Middle frontal gyrus (tissue), 1 donor: ENCODE measurements around the gene PLA2G4A.

Experiments used
- DNase-seq: peaks from one replicate; pipeline ENCODE4 v3.0.0-alpha.2; 2015; ENCODE audit warnings: low spot score; ENCODE audit errors: extremely low spot score

Gene PLA2G4A

DNA sequence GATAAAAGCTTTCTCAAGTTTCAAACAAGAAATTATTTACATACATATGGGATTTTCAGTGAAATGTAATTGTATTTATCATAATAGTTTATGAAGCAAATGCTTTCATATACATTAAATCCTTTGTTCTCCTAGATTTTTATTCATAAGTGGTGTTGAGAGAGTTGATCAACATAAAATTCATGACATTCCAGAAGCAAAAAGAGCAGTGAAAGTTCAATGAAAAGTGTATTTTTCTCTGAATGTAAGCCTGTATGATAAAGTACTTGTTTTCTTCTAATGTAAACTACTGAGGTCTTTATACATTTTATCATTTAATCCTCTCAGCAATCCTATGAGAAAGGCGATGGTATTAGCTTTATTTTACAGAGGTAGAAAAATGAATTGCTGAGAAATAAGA lies 146.5 kb downstream of the PLA2G4A start:
- DNase-seq: no peak

DNA sequence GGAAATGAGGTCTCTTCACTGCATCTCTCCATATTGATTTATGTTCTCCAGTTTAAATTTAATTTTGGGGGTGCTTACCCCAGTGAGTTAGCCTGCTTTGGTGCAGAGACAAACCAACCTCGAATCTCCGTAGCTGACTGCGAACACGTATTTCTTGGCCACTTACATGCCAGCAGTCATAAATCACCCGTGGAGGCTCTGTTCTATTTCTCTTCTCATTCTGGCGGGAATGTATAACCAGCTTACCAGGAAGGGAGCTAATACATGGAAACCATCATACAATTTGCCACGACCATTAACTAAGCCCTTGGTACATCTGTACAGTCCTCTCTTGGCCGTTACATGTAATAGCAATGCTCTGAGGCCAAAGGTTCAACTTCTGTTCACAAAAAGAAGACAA lies 148.0 kb downstream of the PLA2G4A start:
- no peak for DNase-seq

DNA sequence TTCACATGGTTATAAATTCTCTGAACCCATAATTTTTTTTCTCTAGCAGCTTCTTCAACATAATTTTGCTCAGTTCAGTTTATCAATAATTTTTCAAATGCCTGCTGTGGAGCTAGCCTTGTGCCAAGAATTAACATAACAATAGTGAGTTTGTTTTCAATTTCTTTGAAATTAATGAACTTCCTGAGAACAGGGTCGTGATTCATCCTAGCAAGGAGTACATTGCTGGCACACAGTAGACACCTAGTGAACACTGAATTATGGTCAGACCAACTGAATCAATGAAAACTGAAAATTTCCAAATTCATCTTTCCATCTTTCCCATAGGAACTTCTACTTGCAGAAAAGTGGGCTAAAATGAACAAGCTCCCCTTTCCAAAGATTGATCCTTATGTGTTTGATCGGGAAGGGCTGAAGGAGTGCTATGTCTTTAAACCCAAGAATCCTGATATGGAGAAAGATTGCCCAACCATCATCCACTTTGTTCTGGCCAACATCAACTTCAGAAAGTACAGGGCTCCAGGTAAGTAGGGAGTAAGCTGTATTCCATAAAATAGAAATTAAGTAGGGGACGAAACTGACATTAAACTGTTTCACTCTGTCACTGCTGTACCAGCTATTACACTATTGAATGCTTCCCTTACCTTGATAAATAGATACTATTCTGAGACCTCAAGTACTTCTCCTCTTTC lies 148.7 kb downstream of the PLA2G4A start:
- DNase-seq: no peak

DNA sequence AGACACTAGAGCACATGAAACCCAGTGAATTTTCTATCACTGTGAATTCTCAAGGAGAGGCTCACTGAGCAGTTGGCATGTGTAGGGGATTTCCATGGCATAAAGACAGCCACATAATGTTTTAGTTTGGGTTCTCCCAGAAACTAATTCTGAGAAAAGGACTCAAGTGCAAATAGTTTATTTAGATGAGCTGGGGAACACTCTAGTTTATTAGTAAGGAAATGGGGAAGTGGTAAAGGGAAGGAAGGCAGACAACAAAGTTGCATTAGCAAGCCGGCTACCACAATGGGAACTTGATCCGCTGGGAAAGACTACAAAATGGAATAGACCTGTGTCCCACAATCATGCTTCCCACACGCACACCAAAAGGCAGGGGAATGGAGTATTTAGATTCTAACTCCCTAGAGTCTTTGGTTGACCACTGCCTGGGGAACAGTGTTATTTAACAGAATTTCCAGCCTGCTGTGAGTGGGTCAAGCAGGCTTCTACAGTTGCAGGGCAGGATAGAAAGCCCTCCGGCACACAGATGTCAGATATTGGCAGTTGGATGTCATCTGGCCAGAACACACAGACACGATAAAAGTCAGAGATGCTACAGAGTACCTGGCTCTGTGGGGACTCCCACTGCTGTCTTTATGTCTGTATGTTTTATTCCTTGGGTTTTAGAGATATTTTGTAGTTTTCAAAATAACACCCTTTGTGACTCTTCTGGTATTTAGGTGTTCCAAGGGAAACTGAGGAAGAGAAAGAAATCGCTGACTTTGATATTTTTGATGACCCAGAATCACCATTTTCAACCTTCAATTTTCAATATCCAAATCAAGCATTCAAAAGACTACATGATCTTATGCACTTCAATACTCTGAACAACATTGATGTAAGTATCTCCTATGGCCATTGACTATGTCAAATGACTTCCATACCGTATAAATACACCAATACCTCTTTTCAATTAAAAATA lies 150.1 kb downstream of the PLA2G4A start:
- no peak for DNase-seq

DNA sequence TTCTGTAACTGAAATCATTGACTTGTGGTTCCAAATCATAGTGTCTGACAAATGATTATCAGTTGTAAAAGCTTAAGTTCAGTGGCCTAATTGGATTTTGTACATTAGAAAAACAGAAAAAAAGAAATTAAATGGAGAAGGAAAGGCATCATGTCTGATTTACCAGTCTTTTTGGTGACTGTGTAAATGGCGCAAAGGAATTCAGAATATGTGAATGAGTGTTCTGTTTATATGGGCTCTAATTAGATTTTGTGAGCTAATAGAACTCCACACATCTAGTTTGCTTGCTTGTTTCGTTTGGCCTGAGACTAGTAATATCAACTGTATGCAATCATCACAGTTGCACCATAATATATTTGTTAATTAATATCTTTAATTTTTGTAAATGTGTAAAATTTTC lies 151.7 kb downstream of the PLA2G4A start:
- DNase-seq: no peak

DNA sequence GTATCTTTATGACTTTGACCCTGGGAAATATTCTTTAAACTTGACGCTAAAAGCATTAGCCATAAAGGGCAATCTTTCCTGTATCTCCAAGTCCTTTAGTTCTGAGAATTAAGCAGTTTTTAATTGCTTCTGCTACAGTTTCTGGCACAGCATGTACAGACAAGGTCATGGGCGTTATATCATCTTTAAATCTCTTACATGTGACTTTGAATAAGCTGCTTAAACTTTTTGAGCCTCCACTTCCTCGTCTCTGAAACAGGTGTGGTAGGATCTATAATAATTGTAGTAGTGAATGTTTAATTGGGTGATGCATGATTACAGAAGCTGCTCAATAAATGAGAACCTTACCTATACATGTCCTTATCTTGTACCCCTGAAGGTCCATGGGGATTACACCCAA lies 153.4 kb downstream of the PLA2G4A start:
- DNase-seq: no peak

DNA sequence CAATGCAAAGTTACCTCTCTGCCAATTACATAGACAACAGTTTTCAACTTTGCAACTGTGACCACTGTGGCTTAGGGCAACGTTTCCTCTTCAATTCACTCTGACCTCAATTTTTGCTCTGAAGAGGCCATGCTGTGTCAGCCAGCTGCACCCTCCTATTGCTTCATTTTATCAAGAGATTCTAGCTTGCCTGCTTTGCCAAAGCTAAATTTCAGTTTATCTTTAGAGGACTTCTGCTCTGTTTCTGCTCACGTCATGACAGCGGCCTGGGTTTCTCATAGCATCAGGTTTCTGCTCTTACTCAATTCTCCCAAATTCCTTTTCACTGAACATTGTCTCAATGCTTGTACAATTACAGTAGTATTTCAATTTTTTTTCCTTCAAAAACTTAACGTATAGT lies 154.6 kb downstream of the PLA2G4A start:
- no peak for DNase-seq

DNA sequence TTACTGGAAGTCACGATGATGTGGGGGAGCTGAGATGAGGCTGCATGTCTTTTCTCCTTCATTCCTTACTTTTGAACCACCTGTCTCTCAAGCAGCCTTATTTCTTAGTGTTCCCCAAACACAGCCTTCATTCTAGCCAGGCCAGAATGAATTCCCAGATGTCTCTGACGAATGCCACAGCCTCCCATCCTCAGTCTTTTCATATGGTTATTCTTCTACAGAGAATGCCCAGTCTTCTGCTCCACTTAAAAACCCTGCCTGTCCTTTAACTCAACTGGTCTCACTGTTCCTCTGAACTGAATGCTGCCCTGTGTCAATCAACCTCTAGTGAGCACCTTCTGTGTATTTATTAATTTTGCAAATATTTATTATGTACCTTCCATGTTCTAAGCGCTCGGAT lies 156.2 kb downstream of the PLA2G4A start:
- no peak for DNase-seq

DNA sequence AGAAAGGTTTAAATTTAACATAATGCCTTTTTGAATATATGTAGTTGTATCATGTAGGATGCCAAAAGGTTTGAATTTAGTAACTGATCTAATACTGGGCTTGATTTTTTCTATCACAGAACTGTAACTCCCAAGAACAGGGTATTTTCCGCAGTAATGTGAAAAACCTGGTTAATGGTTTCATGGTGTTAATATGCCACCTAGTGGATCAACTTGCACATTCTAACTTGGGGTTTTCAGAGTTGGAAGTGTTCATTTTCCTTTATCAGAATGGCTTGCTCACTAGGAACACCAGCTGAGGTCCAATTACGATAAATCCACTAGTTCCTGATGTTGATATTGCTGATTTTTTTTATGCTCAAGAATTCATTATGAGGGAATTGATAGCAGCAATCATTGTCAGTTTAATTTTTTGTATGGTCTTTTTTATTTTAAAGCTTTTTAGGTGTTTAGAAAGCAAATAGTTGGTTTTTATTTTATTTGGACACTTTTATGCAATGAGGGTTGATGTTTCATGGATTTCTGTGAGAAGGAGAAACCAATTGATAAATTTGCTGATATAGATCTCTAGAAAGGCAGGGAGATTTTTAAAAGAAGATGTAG lies 157.2 kb downstream of the PLA2G4A start:
- DNase-seq: peak; percentile 79

DNA sequence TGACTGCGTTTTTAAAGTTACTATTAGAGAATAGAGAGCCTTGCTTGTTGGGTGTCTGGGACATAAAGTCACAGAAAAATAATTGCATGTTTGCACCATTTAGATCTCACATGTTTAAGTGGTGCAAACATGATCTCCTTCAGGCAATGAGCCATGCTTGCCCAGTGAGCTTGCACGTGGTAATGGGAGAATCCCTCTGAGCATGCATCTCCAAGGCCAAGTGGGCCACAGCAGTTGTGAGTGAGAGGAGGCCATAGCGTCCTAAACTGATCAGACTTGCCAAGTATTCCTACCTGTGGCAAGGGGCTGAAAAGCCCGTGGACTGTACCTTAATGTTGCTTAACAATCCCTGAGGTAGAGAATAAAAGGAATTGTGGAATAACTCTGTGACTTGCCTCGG lies 158.3 kb downstream of the PLA2G4A start:
- no peak for DNase-seq

DNA sequence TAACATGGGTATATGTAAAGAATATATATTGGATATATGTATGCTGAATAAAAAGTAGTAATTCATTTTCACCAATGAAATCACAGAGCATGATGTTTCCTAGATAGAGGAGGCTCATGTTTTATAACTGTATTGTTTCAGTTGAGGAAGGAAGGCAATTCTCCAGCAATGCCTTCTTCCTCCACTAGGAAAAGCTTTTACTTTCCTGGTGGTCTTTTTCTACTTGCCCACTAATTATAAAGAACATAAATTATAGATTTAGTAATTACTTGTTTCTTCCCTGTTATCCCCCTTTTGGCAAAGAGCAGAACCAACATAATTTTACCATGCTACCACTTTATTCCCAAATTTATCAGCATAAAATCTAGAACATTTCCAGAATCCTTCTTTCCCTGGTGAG lies 159.0 kb downstream of the PLA2G4A start:
- DNase-seq: no peak

DNA sequence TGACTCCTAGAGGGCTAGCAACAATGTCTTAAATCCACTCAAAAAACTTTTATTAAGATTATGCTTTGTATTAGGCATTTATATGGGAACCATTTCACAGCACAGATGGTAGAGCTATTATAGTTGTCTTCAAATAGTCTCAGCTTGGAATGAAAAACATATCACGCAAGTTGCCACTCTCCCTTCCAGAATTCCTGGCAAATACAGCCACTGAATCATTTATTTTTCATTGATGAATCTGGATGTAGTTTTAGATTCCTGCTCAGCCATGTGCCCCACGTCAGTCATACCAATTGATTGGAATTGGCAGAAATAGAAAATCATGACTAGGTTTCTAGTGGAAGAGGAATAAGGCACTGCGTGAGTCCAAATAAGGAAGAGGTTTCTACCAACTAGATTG lies 165.2 kb downstream of the PLA2G4A start:
- DNase-seq: no peak

DNA sequence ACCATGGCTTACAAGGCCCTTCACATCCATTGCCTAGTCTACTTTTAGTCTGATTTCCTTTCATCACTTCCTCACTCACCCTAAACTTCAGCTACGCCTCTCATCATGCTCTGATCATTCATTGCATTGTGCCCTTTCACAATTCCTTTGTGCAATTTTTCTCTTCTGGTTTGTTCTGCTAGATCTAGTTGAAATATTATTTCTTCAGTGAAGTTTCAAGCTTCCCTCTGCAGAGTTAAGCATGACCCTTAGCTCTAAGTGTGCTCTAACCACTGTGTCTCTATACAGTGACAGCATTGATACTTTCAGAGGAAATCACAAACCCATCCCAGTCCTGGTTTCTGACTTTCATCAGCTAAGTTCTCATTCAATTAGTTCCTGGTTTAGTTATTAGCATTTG lies 166.1 kb downstream of the PLA2G4A start:
- no peak for DNase-seq

DNA sequence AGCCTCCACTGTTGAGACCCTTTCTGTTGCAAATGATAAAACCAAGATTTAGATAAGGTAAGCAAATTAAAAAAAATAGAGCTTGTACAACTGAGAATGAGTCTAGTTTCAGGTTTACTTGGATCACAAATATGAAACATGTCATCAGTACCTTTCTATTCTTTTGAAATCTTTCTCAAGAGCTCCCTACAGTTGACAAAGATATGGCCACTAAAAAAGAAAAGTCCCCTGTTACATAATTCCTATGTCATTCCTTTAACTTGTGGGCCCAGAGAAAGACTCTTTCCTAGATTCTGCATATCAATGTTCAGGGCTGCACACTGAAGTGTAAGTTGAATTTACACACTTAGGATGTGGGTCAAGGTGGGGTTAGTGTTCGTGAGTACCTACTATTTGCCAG lies 168.1 kb downstream of the PLA2G4A start:
- no peak for DNase-seq

DNA sequence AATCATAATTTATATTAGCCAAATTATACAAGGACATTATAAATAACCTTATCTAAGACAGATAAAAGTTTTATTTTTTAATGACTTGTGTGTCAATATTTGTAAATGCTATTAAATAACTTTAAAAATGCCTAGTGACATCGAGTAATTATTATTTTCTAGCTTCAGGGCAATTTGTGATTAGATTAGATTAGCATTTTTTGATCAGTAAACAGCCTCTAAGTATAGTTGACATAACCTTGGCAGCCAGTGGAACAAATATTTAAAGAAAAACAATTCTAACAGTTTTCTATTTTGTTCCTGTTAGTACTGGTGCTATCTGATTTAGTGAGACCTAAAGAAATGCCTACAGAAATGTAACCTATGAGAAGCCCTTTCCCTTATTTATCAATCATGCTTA lies 169.1 kb downstream of the PLA2G4A start:
- no peak for DNase-seq

DNA sequence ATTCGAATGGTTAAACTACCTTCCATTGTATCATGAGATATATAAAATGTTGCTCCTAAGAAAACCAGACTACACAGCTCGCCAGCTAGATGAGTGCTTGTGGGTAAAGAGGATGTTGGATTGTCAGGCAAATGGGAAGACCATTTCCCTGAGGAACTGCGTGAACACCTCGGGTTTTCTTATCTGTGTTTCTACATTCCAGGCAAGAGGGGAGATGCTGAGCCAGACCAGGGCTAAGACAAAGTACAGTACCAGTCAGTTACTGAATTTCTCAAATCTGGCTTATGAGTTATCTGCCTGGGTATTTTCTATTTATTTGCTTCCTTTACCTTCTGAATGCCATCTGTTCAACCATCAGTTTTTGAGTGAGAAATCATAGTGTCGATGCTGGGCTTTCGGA lies 170.8 kb downstream of the PLA2G4A start:
- no peak for DNase-seq

DNA sequence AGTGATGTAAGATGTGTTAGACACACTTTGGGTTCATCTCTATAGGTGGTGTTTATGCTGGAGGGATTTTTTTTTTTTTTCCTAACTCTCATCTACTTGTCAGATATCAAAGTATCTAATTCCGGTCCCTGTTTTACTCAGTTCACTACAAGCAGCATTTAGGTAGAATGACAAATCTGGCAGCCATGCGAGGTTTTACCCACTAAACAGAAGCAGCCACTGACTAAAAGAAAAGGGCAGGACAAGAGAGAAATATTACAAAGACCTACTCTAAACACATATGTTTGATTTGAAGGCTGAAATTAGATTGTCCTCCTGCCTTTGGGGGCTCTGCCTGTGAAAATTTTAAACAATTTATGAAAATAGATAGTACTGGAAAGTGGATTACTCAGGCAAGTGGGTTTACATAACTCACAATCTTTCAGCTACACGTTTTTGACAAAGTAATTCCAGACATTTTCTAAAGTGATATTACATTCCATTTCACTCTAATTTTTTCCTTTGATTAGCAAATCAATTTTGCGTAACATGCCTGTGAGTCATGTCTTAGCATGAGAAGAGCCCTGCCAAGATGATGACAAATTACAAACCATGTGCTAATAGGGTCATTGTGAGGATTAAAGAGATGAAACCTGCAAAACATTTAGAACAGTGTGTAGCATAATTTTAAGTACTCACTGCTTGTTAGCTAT lies 172.6 kb downstream of the PLA2G4A start:
- no peak for DNase-seq

DNA sequence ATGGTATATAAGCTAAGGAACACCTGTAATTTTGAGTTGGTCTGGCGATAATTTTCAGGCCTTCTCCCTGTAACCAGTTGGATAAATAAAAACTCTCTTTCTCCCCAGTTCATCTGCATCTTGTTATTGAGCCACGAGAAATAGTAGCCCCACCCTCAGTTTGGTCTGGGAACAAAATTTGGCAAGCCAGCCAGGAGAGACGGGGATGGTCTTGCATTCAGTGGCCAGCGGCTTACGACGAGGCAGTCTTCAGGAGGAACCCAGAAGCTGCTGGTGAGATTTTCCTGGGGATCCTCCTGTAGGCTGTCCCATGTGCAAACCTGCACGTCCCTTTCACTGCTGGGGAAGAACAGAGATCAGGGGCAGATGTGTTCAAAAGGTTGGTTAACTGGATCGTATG lies 174.6 kb downstream of the PLA2G4A start:
- no peak for DNase-seq

DNA sequence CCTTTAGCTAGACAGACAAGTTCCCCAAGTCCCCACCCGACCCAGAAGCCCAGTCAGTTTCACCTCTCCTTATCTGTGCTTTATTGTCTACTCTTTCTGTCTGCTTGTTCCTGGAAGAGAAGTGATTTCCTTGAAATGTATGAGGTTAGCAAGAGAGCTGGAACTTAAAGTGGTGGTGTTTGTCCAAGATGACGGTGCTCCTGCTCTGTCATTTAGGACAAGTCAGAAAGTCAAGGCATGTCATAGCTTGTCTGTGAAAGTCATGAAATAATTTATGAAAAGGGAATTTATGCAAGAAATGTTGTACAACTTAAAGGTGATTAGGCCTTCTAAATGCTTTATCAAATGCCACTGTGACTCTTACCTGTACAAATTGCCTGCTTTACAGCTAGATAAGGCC lies 178.1 kb downstream of the PLA2G4A start:
- DNase-seq: no peak

DNA sequence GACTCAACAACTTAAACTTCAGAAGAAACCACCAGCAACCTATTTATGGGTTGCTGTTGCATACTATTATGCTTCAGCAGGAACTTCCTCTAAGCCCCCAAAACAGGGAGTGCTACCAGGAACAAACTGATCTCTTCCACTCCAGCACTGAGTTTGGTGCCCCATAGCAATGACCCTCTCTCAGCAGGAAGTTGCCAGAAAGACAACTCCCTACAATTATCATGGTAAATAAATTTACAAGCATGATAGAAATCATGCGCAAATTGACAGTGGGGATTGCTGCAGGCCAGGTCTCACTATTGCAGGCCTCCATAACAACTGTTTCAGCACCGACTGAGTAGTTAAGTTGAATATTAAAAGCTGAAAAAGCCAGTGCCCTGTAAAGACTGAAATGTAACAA lies 180.6 kb downstream of the PLA2G4A start:
- DNase-seq: no peak

DNA sequence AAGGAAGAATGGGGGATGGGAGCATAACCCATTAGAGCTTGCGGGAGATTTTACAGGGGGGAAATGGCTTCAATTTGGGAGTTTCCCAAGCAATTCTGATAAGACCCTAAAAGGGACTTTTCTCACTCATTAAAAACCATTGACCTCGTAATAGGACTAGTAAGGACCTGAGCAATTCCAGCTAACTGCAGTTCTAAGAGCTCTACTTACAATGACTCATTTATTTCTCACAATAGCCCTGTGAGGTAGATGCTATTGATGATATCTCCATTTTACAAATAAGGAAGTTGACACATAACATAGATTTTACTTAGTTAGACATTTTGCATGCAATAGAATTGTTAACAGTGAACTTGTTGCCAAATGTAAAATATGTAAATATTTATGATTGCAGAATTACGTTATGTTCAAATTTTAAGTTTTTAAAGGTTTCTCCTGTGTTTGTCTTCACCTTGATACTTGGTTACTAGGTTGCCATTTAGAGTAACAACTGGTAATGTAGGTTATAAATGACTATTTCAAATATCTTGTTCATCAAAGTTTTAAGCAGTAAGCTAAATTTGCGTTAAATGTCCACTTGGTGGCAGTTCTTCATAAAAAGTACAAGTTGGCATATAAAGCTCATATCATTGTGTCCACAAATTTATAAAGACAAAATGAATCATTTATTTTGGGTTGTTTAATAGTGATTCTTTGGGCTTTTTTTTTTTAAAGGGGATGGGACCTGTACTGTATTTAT lies 182.0 kb downstream of the PLA2G4A start:
- DNase-seq: no peak
